Keratinocyte (primary cell): ENCODE measurements around the gene LRRC4C.

ENCODE experiments used
- CTCF ChIP-seq, 3 experiments: IDR thresholded peaks in 1 of 3; conservative IDR thresholded peaks in 1 of 3; optimal IDR thresholded peaks in 1 of 3; 2 replicates in 2 of 3; 3 replicates in 1 of 3; pipeline versions ENCODE3 to v1.5.1; 2011; ENCODE audit warnings: low read length in 3 of 3, mild to moderate bottlenecking in 3 of 3, moderate library complexity in 2 of 3, control low read depth in 1 of 3, inconsistent platforms in 1 of 3; ENCODE audit not compliant: insufficient read depth in 2 of 3; ENCODE audit errors: extremely low read depth in 1 of 3
- EZH2 ChIP-seq: IDR thresholded peaks from one replicate; pipeline ENCODE4 v1.6.1; 2012; ENCODE audit warnings: inconsistent platforms, mild to moderate bottlenecking, low read length, moderate library complexity

- TF ChIP-seq CTCF (optimal IDR thresholded peaks at IDR 0.05 in 1 of 3, IDR thresholded peaks at IDR 0.05 in 1 of 3, conservative IDR thresholded peaks at IDR 0.05 in 1 of 3; ENCODE audit: extremely low read depth in 1 of 3, insufficient read depth in 2 of 3, low read length in 3 of 3) (no peak), EZH2 (no peak)
These were observed 344.4 kb downstream of the LRRC4C start for GRCh38 chr11:41115066-41115465.
